GM21576 (cell line): ENCODE results near the gene FOXL2.

Experiments used
- ATAC-seq: cut with Tn5 transposase; IDR thresholded peaks from one replicate; pipeline ENCODE4 v1.9.1; 2021; ENCODE audit warnings: mild to moderate bottlenecking, moderate library complexity; ENCODE audit not compliant: unreplicated experiment

Gene FOXL2

GRCh38 chr3:138898708-138899107 lies 48.2 kb downstream of the FOXL2 start:
- no peak for ATAC-seq

DNA sequence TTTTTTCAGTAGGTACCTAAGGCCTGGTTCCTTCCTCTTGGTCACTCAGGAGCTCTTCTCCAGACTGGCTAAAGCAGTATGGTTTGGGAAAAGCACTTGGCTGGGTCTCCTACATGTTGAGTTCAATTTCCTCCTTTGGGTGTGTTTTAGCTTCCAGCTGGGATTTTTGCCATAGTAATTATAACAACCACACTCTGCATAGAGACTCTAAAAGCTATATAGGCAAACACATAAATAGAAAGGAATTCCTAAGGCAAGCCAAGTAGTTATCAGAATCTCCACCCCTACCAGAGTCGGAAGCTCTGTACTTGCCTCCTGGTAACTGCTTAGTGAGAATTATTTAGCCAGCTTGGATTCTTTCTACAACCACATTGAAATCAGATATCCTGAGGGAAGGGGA lies 48.6 kb downstream of the FOXL2 start:
- no peak for ATAC-seq
